Measurements from ENCODE around the gene ZGRF1.
"Not testable (repeated sequence)": the region's sequence is repeated elsewhere in the genome, so short reads cannot be mapped to it uniquely, and the experiment has no call there.

Gene ZGRF1

GRCh38 chr4:112563431-112564200, 73.1 kb downstream of the ZGRF1 start:
- no peak overlapping the region for H3K4me3 ChIP-seq (ENCODE audit: low read depth, low read length)
- TF ChIP-seq CTCF (IDR thresholded peaks at IDR 0.05; ENCODE audit: low read depth, low read length), result no peak

GRCh38 chr4:112562254-112562879, 74.3 kb downstream of the ZGRF1 start:
- TF ChIP-seq CTCF (IDR thresholded peaks at IDR 0.05; ENCODE audit: low read depth, low read length), result no peak
- H3K4me3 ChIP-seq (ENCODE audit: low read depth, low read length), result no peak overlapping the region

GRCh38 chr4:112560084-112560483, 76.6 kb downstream of the ZGRF1 start:
- TF ChIP-seq CTCF (IDR thresholded peaks at IDR 0.05; ENCODE audit: low read depth, low read length), result no peak
- no peak overlapping the region for H3K4me3 ChIP-seq (ENCODE audit: low read depth, low read length)

DNA sequence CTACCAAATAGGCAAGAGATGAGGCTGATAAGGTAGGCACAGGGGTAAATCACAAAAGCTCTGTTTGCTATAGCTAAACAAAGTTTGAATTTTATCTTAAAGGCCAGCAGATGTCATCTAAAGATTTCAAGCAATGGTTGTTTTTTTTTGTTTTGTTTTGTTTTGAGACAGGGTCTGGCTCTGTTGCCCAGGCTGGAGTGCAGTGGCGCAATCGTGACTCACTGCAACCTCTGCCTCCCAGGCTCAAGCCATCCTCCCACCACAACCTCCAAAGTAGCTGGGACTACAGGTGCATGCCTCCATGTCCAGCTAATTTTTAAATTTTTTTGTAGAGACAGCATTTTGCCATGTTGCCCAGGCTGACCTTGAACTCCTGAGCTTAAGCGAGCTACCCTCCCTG, 77.7 kb downstream of the ZGRF1 start:
- H3K4me3 ChIP-seq (ENCODE audit: low read depth, low read length), result no peak overlapping the region
- TF ChIP-seq CTCF (IDR thresholded peaks at IDR 0.05; ENCODE audit: low read depth, low read length), result no peak

- no peak for TF ChIP-seq CTCF (IDR thresholded peaks at IDR 0.05; ENCODE audit: low read depth, low read length)
- H3K4me3 ChIP-seq (ENCODE audit: low read depth, low read length), result no peak overlapping the region
Measured at GRCh38 chr4:112557676-112558411, 78.9 kb downstream of the ZGRF1 start.

DNA sequence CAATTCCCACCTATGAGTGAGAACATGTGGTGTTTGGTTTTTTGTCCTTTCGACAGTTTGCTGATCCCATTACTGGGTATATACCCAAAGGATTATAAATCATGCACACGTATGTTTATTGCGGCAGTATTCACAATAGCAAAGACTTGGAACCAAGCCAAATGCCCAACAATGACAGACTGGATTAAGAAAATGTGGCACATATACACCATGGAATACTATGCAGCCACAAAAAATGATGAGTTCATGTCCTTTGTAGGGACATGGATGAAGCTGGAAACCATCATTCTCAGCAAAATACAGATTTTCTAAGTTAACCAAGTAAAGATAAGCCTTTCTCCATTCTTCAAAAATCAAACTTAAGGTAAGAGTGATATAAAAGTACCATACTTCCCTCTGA, 82.4 kb downstream of the ZGRF1 start:
- H3K4me3 ChIP-seq (ENCODE audit: low read depth, low read length), result not testable (repeated sequence)

DNA sequence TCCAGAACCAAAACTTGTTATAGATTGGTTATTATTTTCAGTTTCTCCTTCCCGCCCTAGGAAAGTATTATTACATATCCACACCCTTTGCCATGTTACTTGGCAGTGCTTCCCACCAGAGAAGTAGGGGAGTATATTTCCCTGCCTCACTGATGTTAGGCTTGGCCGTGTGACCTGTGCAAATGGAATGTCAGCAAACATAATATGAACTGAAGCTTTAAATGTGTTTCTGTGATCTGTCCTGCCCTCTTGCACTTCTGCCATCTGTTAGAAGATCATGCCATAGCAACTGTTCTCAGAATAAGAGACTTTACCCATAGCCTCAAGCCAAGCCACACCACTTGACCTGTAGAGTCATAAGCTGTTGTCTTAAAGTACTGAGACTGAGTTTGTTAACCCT, 84.0 kb downstream of the ZGRF1 start:
- H3K4me3 ChIP-seq (ENCODE audit: low read depth, low read length), result no peak overlapping the region
- TF ChIP-seq CTCF (IDR thresholded peaks at IDR 0.05; ENCODE audit: low read depth, low read length), result no peak

All from WI38 (cell line).